GM12878 (cell line): ENCODE measurements around the gene PROX1. TPM values are rescaled to one million over a fixed set of nuclear protein-coding genes. Genes with fewer than 3 reads are reported as not detected.

Experiments
- ATAC-seq: fragments of 200-7000 bp; cut with Tn5 transposase; 3 replicates; pipeline ENCODE4 v1.9.1; 2020; ENCODE audit warnings: mild to moderate bottlenecking, moderate library complexity
- BruUV-seq: library from RNA; stranded (reverse); fragments of 400-500 nt; replicated peaks from 2 replicates; lab custom pipeline; 2021; lab: Mats Ljungman, UMichigan
- CTCF ChIA-PET: fragments of 300-600 bp; sonication (Branson Sonifier 250); formaldehyde crosslinking; extraction: SDS; loops from one replicate; lab custom pipeline; 2021; ENCODE audit warnings: inconsistent platforms; lab: Yijun Ruan, JAX
- POLR2A ChIA-PET: fragments of 350-600 bp; formaldehyde crosslinking; extraction: SDS; loops from one replicate; lab custom pipeline; 2021; ENCODE audit warnings: inconsistent platforms; lab: Charles Lee
- RAD21 ChIA-PET: fragments of 300-600 bp; sonication (Branson Sonifier 250); formaldehyde crosslinking; loops from one replicate; lab custom pipeline; 2023; ENCODE audit warnings: antibody characterized with exemption; ENCODE audit not compliant: unreplicated experiment; lab: Charles Lee
- SMC1A ChIA-PET: fragments of 300-600 bp; sonication (Branson Sonifier 250); formaldehyde crosslinking; loops from one replicate; lab custom pipeline; 2023; ENCODE audit not compliant: unreplicated experiment, uncharacterized antibody; lab: Charles Lee
- DNase-seq: peaks from one replicate; pipeline ENCODE4 v3.0.0-alpha.2; 2011; ENCODE audit warnings: low read depth, low spot score
- FAIRE-seq: peaks from 3 replicates; lab custom pipeline; 2011; peaks lifted over from hg19 to GRCh38; lab: Jason Lieb, UNC
- H2AFZ ChIP-seq: 2 replicates; pipeline ENCODE4 v1.6.0; 2011; ENCODE audit warnings: low read depth, low read length, control low read depth; ENCODE audit not compliant: control insufficient read depth
- H3K27ac ChIP-seq: 2 replicates; pipeline ENCODE4 v1.5.1; 2011; ENCODE audit warnings: control low read depth; ENCODE audit not compliant: control insufficient read depth, insufficient read depth
- H3K27me3 ChIP-seq, 2 experiments: replicated peaks in 1 of 2; 2 replicates each; pipeline versions ENCODE4 v1.6.0 to v1.6.1; 2011; ENCODE audit warnings: low read length in 1 of 2; ENCODE audit not compliant: control insufficient read depth in 2 of 2, insufficient read depth in 2 of 2
- H3K36me3 ChIP-seq, 2 experiments: 2 replicates each; pipeline ENCODE4 v1.5.1; 2011; ENCODE audit warnings: low read length in 1 of 2; ENCODE audit not compliant: control insufficient read depth in 2 of 2, insufficient read depth in 2 of 2
- H3K4me1 ChIP-seq: 2 replicates; pipeline ENCODE4 v1.6.1; 2011; ENCODE audit warnings: mild to moderate bottlenecking, low read length, moderate library complexity, mixed read lengths; ENCODE audit not compliant: control insufficient read depth, insufficient read depth
- H3K4me2 ChIP-seq: 2 replicates; pipeline ENCODE4 v1.6.0; 2011; ENCODE audit warnings: control low read depth; ENCODE audit not compliant: control insufficient read depth, insufficient read depth
- H3K4me3 ChIP-seq: fragments of 200-600 bp; sonication (generic); 2 replicates; pipeline ENCODE4 v1.5.1; 2016
- H3K79me2 ChIP-seq: 2 replicates; pipeline ENCODE4 v1.6.0; 2011; ENCODE audit warnings: low read length; ENCODE audit not compliant: control insufficient read depth, insufficient read depth
- H3K9ac ChIP-seq: 2 replicates; pipeline ENCODE4 v1.8.0; 2011; ENCODE audit warnings: low read length, control low read depth, mixed read lengths; ENCODE audit not compliant: control insufficient read depth, insufficient read depth
- H3K9me3 ChIP-seq: replicated peaks from 3 replicates; pipeline ENCODE4 v1.5.1; 2011; ENCODE audit warnings: mild to moderate bottlenecking, low read length; ENCODE audit not compliant: control insufficient read depth, insufficient read depth
- H4K20me1 ChIP-seq: 2 replicates; pipeline ENCODE4 v1.6.0; 2011; ENCODE audit not compliant: control insufficient read depth, insufficient read depth
- BACH1 ChIP-seq: fragments of 450-650 bp; IDR thresholded peaks from 2 replicates; pipeline ENCODE4 v1.6.1; 2017; ENCODE audit warnings: mild to moderate bottlenecking, borderline replicate concordance
- CHD2 ChIP-seq: IDR thresholded peaks from 2 replicates; pipeline ENCODE4 v1.6.1; 2011; ENCODE audit warnings: low read depth, low read length, improper control_type of control experiment, borderline replicate concordance
- GABPA ChIP-seq: IDR thresholded peaks from 2 replicates; pipeline ENCODE4 v1.6.1; 2014; ENCODE audit warnings: antibody characterized with exemption, low read depth, mild to moderate bottlenecking, inconsistent platforms
- HCFC1 ChIP-seq: fragments of 150-350 bp; IDR thresholded peaks from 2 replicates; pipeline ENCODE4 v1.6.1; 2014; ENCODE audit warnings: low read length
- HDAC6 ChIP-seq: fragments of 200-600 bp; sonication (generic); IDR thresholded peaks from one replicate; pipeline ENCODE4 v1.8.0; 2017; ENCODE audit warnings: antibody characterized with exemption; ENCODE audit not compliant: unreplicated experiment
- IKZF2 ChIP-seq, 2 experiments: fragments of 450-650 bp; IDR thresholded peaks; 2 replicates each; pipeline ENCODE4 v1.6.1; 2017; ENCODE audit warnings: mild to moderate bottlenecking in 2 of 2, moderate library complexity in 2 of 2
- JUND ChIP-seq: IDR thresholded peaks from 2 replicates; pipeline ENCODE4 v1.6.1; 2012; ENCODE audit warnings: low read depth, mild to moderate bottlenecking, low read length, improper control_type of control experiment, moderate library complexity
- MTA2 ChIP-seq: fragments of 450-650 bp; IDR thresholded peaks from 2 replicates; pipeline ENCODE4 v1.6.1; 2016; ENCODE audit warnings: low read depth, mild to moderate bottlenecking, moderate library complexity
- NFIC ChIP-seq: IDR thresholded peaks from 2 replicates; pipeline ENCODE4 v1.6.1; 2012; ENCODE audit warnings: low read depth, mild to moderate bottlenecking, inconsistent platforms, low read length, moderate library complexity
- PML ChIP-seq: IDR thresholded peaks from 2 replicates; pipeline ENCODE4 v1.6.1; 2012; ENCODE audit warnings: low read length, inconsistent platforms
- POLR2AphosphoS2 ChIP-seq: IDR thresholded peaks from 2 replicates; pipeline ENCODE4 v1.6.1; 2011; ENCODE audit warnings: low read depth, mild to moderate bottlenecking, low read length, improper control_type of control experiment, moderate library complexity
- RELB ChIP-seq: fragments of 450-650 bp; IDR thresholded peaks from 2 replicates; pipeline ENCODE4 v1.6.1; 2017; ENCODE audit warnings: low read depth, mild to moderate bottlenecking, moderate library complexity
- SIN3A ChIP-seq: IDR thresholded peaks from 2 replicates; pipeline ENCODE4 v1.6.1; 2012; ENCODE audit warnings: low read depth, low read length, improper control_type of control experiment
- ZNF592 ChIP-seq: fragments of 450-650 bp; IDR thresholded peaks from 2 replicates; pipeline ENCODE4 v1.6.1; 2017; ENCODE audit warnings: mild to moderate bottlenecking, moderate library complexity
- WGBS: methylation state at CpG from one replicate; pipeline ENCODE4 v1.1.6; 2016; ENCODE audit warnings: low lambda C conversion rate; ENCODE audit not compliant: insufficient replicate concordance, insufficient coverage; ENCODE audit errors: missing lambda C conversion rate; 5-methylcytosine and 5-hydroxymethylcytosine counted together
- in situ Hi-C: fragments of 300-500 bp; cut with MboI; formaldehyde crosslinking; loops from 9 replicates; pipeline ENCODE4 v1.14.3; 2018; ENCODE audit warnings: mixed read lengths
- intact Hi-C: fragments of 100-400 bp; cut with micrococcal nuclease; formaldehyde crosslinking; loops from one replicate; pipeline ENCODE4 v1.14.2; 2022; ENCODE audit not compliant: unreplicated experiment
- polyA plus RNA-seq, 11 experiments: library from polyadenylated mRNA; depleted of rRNA in 4 of 11; unstranded in 6 of 11; stranded (reverse) in 5 of 11; fragments of >200 nt; fragmentation: Nextera tagmentation in 4 of 11; fragmentation: Illumina TruSeq in 1 of 11; extraction: Ambion mirVana in 4 of 11; extraction: Trizol in 1 of 11; gene quantifications; 1 replicate in 1 of 11; 2 replicates in 10 of 11; pipeline versions ENCODE4 v1.2.1 to v1.2.3, GENCODE V29; 2011 to 2016; ENCODE audit warnings: inconsistent platforms in 2 of 11, missing spikeins in 2 of 11, low read depth in 1 of 11
- total RNA-seq, 4 experiments: library from RNA; depleted of rRNA in 3 of 4; stranded (reverse); fragments of >200 nt in 3 of 4; fragmentation: Illumina TruSeq in 1 of 4; extraction: Trizol in 1 of 4; gene quantifications; 2 replicates each; pipeline versions ENCODE4 v1.2.1 to v1.2.3, GENCODE V29; 2013 to 2021

Gene PROX1
- total and polyA plus RNA-seq, 10 of the 15 experiments (the other 5 are each of a cell fraction or from before 2014, with no cell fraction given) = under 0.01 to 0.44 (median 0.03) TPM; not detected in 4

- TF ChIP-seq HCFC1 (no peak), CHD2 (no peak), MTA2 (no peak), PML (no peak), SIN3A (no peak)
- WGBS = 10% methylated on average over 3 of the region's 3 CpGs
- no peak overlapping the region for H3K27ac ChIP-seq
- ChIA-PET RAD21 (no interaction called here), CTCF (no interaction called here), POLR2A (interaction anchor here (0.5 kb wide), 1 partner anchor 676 kb away, joined by 3 read pairs; no protein-coding TSS in a partner anchor), SMC1A (interaction anchor here (0.9 kb wide), 1 partner anchor 19 kb away, joined by 3 read pairs; no protein-coding TSS in a partner anchor)
- ATAC-seq (no peak), DNase-seq (no peak), FAIRE-seq (no peak)
- no peak overlapping the region for H3K9ac ChIP-seq
- no TSS peak for BruUV-seq
- intact Hi-C loops = no loop called here
- no peak overlapping the region for H2AFZ ChIP-seq
- H3K4me2 ChIP-seq = no peak overlapping the region
- H4K20me1 ChIP-seq = no peaks in the 10 kb centered on the region
- H3K36me3 ChIP-seq = no peaks in the 10 kb centered on the region
- H3K9me3 ChIP-seq = no peaks in the 10 kb centered on the region
- no peaks in the 10 kb centered on the region for H3K4me1 ChIP-seq
- no peaks in the 10 kb centered on the region for H3K79me2 ChIP-seq
- in situ Hi-C loops = no loop called here
- no peaks in the 10 kb centered on the region; a peak in 1 of 4 replicates for H3K27me3 ChIP-seq
- H3K4me3 ChIP-seq = no peak overlapping the region
Observed at GRCh38 chr1:214003233-214003632, 15.5 kb downstream of the PROX1 start.

- CTCF ChIA-PET = no interaction called here
- in situ Hi-C loops = no loop called here
- TF ChIP-seq GABPA = no peak
- no peak for TF ChIP-seq JUND
- TF ChIP-seq ZNF592 = no peak
- no peak for TF ChIP-seq BACH1
- TF ChIP-seq RELB = no peak
- no peak for TF ChIP-seq HDAC6
- TF ChIP-seq IKZF2 (IDR thresholded peaks at IDR 0.05) = no peak
- no peak for TF ChIP-seq POLR2AphosphoS2
- no peak for TF ChIP-seq NFIC
Observed at GRCh38 chr1:214004014-214004413, 16.2 kb downstream of the PROX1 start.

More at GRCh38 chr1:214004014-214004413, 16.2 kb downstream of the PROX1 start:
- ChIA-PET RAD21 (no interaction called here), SMC1A (no interaction called here), POLR2A (no interaction called here)
- no TSS peak for BruUV-seq
- FAIRE-seq (no peak), DNase-seq (no peak), ATAC-seq (no peak)
- no peak overlapping the region for H3K4me2 ChIP-seq
- H3K27ac ChIP-seq = no peak overlapping the region
- no peaks in the 10 kb centered on the region for H3K36me3 ChIP-seq
- H4K20me1 ChIP-seq = no peaks in the 10 kb centered on the region
- no peak overlapping the region for H2AFZ ChIP-seq
- WGBS = 30% methylated on average over 2 of the region's 2 CpGs
- no peak overlapping the region for H3K4me3 ChIP-seq
- intact Hi-C loops = no loop called here
- no peaks in the 10 kb centered on the region for H3K79me2 ChIP-seq
- H3K4me1 ChIP-seq = no peaks in the 10 kb centered on the region
- H3K9me3 ChIP-seq = no peaks in the 10 kb centered on the region
- no peaks in the 10 kb centered on the region; a peak in 1 of 4 replicates for H3K27me3 ChIP-seq
- no peak overlapping the region for H3K9ac ChIP-seq
